Measurements from ENCODE around the gene PKIB. TPM values are rescaled to one million over a fixed set of nuclear protein-coding genes. Genes with fewer than 3 reads are reported as not detected.

PKIB gene
- total and polyA plus RNA-seq, 4 donors: 2.5 to 5.1 (median 3.0) TPM

DNA sequence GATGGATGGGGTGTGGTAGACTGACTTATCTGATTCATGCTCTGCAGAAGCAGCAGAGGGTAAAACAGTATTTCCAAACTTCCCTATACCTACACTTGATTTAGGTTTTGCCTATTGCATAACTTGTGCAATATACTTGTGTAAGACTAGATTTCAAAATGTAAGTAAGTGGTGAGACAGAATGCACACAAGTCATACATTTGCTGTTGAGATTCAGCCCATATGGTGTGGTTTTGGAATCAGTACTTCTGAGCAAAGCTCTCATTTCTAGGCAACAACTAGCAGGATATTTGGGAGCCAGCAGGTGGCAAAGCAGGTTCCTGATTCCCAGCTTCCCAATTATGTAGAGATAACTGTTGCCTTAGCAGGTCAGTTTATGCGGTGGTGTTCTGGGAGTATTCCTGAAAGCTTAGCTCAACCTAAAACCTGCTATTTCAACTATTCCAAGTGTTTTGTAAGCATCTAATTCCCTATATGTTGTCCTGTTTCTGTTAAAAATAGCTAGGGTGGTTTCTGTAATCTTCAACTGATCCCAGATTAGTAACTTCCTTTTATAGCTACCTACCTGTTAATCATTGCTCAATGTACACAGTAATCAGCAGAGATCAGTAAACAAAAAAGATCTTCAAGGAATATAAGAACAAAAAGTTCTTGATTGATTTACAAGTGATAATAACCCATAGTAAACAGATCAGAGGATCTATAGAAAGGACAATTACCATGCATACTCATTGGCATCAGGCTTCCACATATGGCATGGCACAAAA, 160.8 kb downstream of the PKIB start:
- peak; percentile 78 to 84 for TF ChIP-seq RAD21 (IDR thresholded peaks at IDR 0.05)
- TF ChIP-seq EGR1 (IDR thresholded peaks at IDR 0.05; ENCODE audit: low read depth in 2 of 2): no peak
- TF ChIP-seq, protein P1, sequence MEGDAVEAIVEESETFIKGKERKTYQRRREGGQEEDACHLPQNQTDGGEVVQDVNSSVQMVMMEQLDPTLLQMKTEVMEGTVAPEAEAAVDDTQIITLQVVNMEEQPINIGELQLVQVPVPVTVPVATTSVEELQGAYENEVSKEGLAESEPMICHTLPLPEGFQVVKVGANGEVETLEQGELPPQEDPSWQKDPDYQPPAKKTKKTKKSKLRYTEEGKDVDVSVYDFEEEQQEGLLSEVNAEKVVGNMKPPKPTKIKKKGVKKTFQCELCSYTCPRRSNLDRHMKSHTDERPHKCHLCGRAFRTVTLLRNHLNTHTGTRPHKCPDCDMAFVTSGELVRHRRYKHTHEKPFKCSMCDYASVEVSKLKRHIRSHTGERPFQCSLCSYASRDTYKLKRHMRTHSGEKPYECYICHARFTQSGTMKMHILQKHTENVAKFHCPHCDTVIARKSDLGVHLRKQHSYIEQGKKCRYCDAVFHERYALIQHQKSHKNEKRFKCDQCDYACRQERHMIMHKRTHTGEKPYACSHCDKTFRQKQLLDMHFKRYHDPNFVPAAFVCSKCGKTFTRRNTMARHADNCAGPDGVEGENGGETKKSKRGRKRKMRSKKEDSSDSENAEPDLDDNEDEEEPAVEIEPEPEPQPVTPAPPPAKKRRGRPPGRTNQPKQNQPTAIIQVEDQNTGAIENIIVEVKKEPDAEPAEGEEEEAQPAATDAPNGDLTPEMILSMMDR (IDR thresholded peaks at IDR 0.05; ENCODE audit: low read depth, low read length, missing input control): peak; percentile 47
- Histone ChIP-seq H3K9me3 (ENCODE audit: control insufficient read depth in 4 of 4, low read length in 3 of 4) (no peaks in the 10 kb centered on the region), H3K36me3 (ENCODE audit: control insufficient read depth in 4 of 4, insufficient read depth in 3 of 4, low read depth in 1 of 4, low read length in 3 of 4) (no peaks in the 10 kb centered on the region), H3K27ac (ENCODE audit: low read depth in 1 of 2, low read length in 2 of 2) (peak overlapping the region; percentile 39 to 41), H3K4me1 (ENCODE audit: control insufficient read depth in 4 of 4, insufficient read depth in 4 of 4, low read length in 3 of 4) (peaks cover 0 to 16% (median 10%) of the 10 kb centered on the region in 4 donors), H3K9ac (ENCODE audit: low read depth in 1 of 2, low read length in 2 of 2) (peak overlapping the region in 1 of 2 donors; percentile 68), H3K27me3 (ENCODE audit: control insufficient read depth in 4 of 4, insufficient read depth in 4 of 4, low read length in 3 of 4) (no peaks in the 10 kb centered on the region), H3K4me3 (ENCODE audit: low read depth in 1 of 3, low read length in 3 of 3) (no peak overlapping the region)
- DNase-seq (ENCODE audit: low spot score): no peak
- 24% methylated on average over 1 of the region's 1 CpG for WGBS

DNA sequence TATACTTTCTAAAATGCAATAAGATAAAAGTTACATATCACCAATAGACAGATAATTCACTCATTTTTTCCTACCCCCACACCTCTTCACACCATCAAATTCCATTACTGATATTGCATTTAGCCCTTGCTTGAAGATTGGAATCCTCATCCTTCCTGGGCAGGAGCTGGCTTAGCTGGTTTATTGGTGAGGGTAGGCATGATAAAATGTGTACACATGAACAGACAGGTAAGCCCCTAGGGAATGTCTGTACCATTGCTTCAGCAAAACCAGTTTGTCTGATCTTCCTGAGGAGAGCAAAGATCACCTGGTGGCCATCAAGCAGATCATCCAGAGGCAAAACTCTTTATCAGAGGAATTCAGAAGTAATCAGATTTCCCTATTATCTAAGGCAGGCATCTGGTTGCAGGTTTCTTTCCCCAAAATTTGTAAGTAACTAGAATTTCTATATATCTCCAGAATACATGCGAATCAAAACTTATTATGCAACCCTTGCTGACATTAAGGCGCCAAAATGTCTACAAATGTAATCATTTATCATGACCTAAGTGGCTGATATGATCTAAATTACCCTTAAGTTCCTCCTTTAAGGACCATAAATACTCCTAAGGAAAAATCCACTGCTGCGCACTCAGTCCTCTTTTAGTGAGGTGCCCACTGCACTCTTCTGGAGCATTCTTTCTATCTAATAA, 162.7 kb downstream of the PKIB start:
- no peak overlapping the region for H3K27ac ChIP-seq (ENCODE audit: low read depth in 1 of 2, low read length in 2 of 2)
- TF ChIP-seq RXRA (IDR thresholded peaks at IDR 0.05) (no peak), JUND (IDR thresholded peaks at IDR 0.05) (no peak), RAD21 (IDR thresholded peaks at IDR 0.05) (no peak), HNF4A (conservative IDR thresholded peaks at IDR 0.05) (no peak), HNF4G (IDR thresholded peaks at IDR 0.05) (no peak), EGR1 (IDR thresholded peaks at IDR 0.05; ENCODE audit: low read depth in 2 of 2) (no peak), FOXA2 (IDR thresholded peaks at IDR 0.05) (no peak), FOXA1 (IDR thresholded peaks at IDR 0.05) (no peak), YY1 (IDR thresholded peaks at IDR 0.05) (no peak), SP1 (IDR thresholded peaks at IDR 0.05) (no peak)
- TF ChIP-seq, protein P1 (IDR thresholded peaks at IDR 0.05; ENCODE audit: low read depth, low read length, missing input control): no peak
- TF ChIP-seq, protein P2, sequence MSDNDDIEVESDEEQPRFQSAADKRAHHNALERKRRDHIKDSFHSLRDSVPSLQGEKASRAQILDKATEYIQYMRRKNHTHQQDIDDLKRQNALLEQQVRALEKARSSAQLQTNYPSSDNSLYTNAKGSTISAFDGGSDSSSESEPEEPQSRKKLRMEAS (IDR thresholded peaks at IDR 0.05): no peak
- TF ChIP-seq, protein P3, sequence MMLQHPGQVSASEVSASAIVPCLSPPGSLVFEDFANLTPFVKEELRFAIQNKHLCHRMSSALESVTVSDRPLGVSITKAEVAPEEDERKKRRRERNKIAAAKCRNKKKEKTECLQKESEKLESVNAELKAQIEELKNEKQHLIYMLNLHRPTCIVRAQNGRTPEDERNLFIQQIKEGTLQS (IDR thresholded peaks at IDR 0.05): no peak
- TF ChIP-seq, protein P4, sequence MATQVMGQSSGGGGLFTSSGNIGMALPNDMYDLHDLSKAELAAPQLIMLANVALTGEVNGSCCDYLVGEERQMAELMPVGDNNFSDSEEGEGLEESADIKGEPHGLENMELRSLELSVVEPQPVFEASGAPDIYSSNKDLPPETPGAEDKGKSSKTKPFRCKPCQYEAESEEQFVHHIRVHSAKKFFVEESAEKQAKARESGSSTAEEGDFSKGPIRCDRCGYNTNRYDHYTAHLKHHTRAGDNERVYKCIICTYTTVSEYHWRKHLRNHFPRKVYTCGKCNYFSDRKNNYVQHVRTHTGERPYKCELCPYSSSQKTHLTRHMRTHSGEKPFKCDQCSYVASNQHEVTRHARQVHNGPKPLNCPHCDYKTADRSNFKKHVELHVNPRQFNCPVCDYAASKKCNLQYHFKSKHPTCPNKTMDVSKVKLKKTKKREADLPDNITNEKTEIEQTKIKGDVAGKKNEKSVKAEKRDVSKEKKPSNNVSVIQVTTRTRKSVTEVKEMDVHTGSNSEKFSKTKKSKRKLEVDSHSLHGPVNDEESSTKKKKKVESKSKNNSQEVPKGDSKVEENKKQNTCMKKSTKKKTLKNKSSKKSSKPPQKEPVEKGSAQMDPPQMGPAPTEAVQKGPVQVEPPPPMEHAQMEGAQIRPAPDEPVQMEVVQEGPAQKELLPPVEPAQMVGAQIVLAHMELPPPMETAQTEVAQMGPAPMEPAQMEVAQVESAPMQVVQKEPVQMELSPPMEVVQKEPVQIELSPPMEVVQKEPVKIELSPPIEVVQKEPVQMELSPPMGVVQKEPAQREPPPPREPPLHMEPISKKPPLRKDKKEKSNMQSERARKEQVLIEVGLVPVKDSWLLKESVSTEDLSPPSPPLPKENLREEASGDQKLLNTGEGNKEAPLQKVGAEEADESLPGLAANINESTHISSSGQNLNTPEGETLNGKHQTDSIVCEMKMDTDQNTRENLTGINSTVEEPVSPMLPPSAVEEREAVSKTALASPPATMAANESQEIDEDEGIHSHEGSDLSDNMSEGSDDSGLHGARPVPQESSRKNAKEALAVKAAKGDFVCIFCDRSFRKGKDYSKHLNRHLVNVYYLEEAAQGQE (IDR thresholded peaks at IDR 0.05): no peak
- H3K9me3 ChIP-seq (ENCODE audit: control insufficient read depth in 4 of 4, low read length in 3 of 4): no peaks in the 10 kb centered on the region
- H3K4me3 ChIP-seq (ENCODE audit: low read depth in 1 of 3, low read length in 3 of 3): no peak overlapping the region
- DNase-seq (ENCODE audit: low spot score): no peak
- peaks cover 0 to 16% (median 10%) of the 10 kb centered on the region in 4 donors for H3K4me1 ChIP-seq (ENCODE audit: control insufficient read depth in 4 of 4, insufficient read depth in 4 of 4, low read length in 3 of 4)
- H3K9ac ChIP-seq (ENCODE audit: low read depth in 1 of 2, low read length in 2 of 2): no peak overlapping the region
- no peaks in the 10 kb centered on the region for H3K36me3 ChIP-seq (ENCODE audit: control insufficient read depth in 4 of 4, insufficient read depth in 3 of 4, low read depth in 1 of 4, low read length in 3 of 4)
- WGBS: 90% methylated on average over 3 of the region's 3 CpGs
- no peaks in the 10 kb centered on the region for H3K27me3 ChIP-seq (ENCODE audit: control insufficient read depth in 4 of 4, insufficient read depth in 4 of 4, low read length in 3 of 4)
